Measurements from ENCODE around the gene C9orf78. TPM values are rescaled to one million over a fixed set of nuclear protein-coding genes. Genes with fewer than 3 reads are reported as not detected.

The C9orf78 gene
- total and polyA plus RNA-seq, 2 experiments from 2014 or later = 34.4 to 84.6 TPM

DNA sequence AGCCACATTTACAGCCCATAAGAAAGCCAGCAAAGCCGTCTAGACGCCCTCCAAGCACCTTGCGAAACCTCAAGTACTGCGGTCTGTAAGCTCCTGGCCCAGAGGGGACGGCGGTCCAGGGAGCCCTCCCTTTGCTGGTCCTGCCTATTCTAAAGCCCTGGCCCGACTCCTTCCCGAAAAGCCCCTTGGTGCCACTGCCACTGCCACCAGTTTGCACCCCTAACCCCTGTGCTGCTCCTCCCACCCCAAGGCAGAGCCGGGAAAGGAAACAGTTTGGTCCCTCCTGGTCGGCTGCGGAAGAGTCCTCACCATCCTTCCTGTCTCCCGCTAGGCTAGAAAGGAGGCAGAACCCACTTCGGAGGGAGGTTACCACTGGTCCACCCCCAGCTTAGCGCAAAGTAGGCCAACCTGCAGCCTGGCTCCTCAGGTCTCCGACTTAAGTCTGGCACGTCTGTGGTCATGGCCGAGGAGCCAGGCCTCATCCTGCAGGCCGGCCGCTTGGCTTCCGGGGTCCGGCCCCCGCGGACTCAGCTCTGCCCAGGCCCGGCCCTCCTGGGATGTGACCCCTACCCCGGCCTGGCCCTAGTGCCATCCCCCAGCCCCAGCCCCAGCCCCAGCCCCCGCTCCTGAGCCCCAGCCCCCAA, 12.1 kb downstream of the C9orf78 start:
- 0 out of 2 replicates have a peak overlapping the region, but pooled peaks have one; percentile 66 for H3K27ac Mint-ChIP-seq
- Histone ChIP-seq H3K4me1 (ENCODE audit: insufficient read depth) (no peaks in the 10 kb centered on the region), H3K36me3 (ENCODE audit: insufficient read depth) (peaks cover 25% of the 10 kb centered on the region), H3F3A (replicated peaks; ENCODE audit: low read depth) (0 out of 2 replicates have a peak, but pooled peaks cover 2% of the 10 kb centered on the region), H3K27me3 (ENCODE audit: insufficient read depth) (no peaks in the 10 kb centered on the region), H4K20me1 (replicated peaks; ENCODE audit: insufficient read depth) (no peaks in the 10 kb centered on the region), H3K4me2 (peak overlapping the region; percentile 88), H3K4me3 (peak overlapping the region; percentile 74), H3K27ac (ENCODE audit: low read depth) (0 out of 2 replicates have a peak overlapping the region, but pooled peaks have one; percentile 55), H2AFZ (no peak overlapping the region), H3K9me2 (ENCODE audit: insufficient read depth) (no peaks in the 10 kb centered on the region), H3K79me2 (replicated peaks; ENCODE audit: insufficient read depth) (peaks cover 22% of the 10 kb centered on the region)
- peaks cover 2% of the 10 kb centered on the region; the same call in 1 of the 3 replicates for H3K9me3 Mint-ChIP-seq
- peaks cover 46% of the 10 kb centered on the region for H3K36me3 Mint-ChIP-seq (ENCODE audit: low read depth)
- peaks cover 17% of the 10 kb centered on the region for H3K27me3 Mint-ChIP-seq (ENCODE audit: insufficient read depth, low read depth, poor library complexity)
- ATAC-seq = peak; percentile 45
- H3K4me3 Mint-ChIP-seq = peak overlapping the region; percentile 82
- TF ChIP-seq, protein P1, sequence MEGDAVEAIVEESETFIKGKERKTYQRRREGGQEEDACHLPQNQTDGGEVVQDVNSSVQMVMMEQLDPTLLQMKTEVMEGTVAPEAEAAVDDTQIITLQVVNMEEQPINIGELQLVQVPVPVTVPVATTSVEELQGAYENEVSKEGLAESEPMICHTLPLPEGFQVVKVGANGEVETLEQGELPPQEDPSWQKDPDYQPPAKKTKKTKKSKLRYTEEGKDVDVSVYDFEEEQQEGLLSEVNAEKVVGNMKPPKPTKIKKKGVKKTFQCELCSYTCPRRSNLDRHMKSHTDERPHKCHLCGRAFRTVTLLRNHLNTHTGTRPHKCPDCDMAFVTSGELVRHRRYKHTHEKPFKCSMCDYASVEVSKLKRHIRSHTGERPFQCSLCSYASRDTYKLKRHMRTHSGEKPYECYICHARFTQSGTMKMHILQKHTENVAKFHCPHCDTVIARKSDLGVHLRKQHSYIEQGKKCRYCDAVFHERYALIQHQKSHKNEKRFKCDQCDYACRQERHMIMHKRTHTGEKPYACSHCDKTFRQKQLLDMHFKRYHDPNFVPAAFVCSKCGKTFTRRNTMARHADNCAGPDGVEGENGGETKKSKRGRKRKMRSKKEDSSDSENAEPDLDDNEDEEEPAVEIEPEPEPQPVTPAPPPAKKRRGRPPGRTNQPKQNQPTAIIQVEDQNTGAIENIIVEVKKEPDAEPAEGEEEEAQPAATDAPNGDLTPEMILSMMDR (conservative IDR thresholded peaks at IDR 0.05; ENCODE audit: low read depth in 2 of 2) = no peak
- no peak for TF ChIP-seq EZH2phosphoT487 (IDR thresholded peaks at IDR 0.05; ENCODE audit: unreplicated experiment)
- TF ChIP-seq POLR2AphosphoS5 (IDR thresholded peaks at IDR 0.05; ENCODE audit: low read depth) = no peak
- no peak for TF ChIP-seq CREB1 (CRISPR knock-in tag; IDR thresholded peaks at IDR 0.05; ENCODE audit: low read depth)
- no peak for TF ChIP-seq NANOG (IDR thresholded peaks at IDR 0.05; ENCODE audit: borderline replicate concordance)
- no peak for TF ChIP-seq STAT1 (IDR thresholded peaks at IDR 0.05; ENCODE audit: unreplicated experiment)
- no peak for TF ChIP-seq EZH2 (IDR thresholded peaks at IDR 0.05; ENCODE audit: low read depth, unreplicated experiment)
- TF ChIP-seq ETS1 (IDR thresholded peaks at IDR 0.05) = no peak
- no peak for TF ChIP-seq ZNF462 (CRISPR knock-in tag; IDR thresholded peaks at IDR 0.05)
- TF ChIP-seq JUNB (IDR thresholded peaks at IDR 0.05; ENCODE audit: unreplicated experiment) = no peak
- no peak for TF ChIP-seq ZNF331 (CRISPR knock-in tag; IDR thresholded peaks at IDR 0.05; ENCODE audit: low read depth)
- no peak for TF ChIP-seq REST (IDR thresholded peaks at IDR 0.05; ENCODE audit: unreplicated experiment)
- no peak for TF ChIP-seq ZNF114 (CRISPR knock-in tag; IDR thresholded peaks at IDR 0.05)
- DNase-seq (ENCODE audit: low spot score) = peak; percentile 62
- H3K4me1 Mint-ChIP-seq = peaks cover 7% of the 10 kb centered on the region
